Memory B cell (primary cell): ENCODE data around the gene B4GALT2.

Experiments
- ATAC-seq: fragments of 150-1000 bp; cut with Tn5 transposase; 2 replicates; pipeline ENCODE4 v1.10.0; 2021; ENCODE audit warnings: low read depth, mild to moderate bottlenecking, moderate library complexity
- DNase-seq, 2 donors: peaks; one replicate each; pipeline ENCODE4 v3.0.0; 2022; ENCODE audit warnings: low spot score in 2 of 2
- H3K27ac Mint-ChIP-seq: one replicate; pipeline ENCODE4 v1.8.0; 2022; ENCODE audit warnings: mild to moderate bottlenecking, moderate library complexity, mixed read lengths
- H3K27me3 Mint-ChIP-seq: one replicate; pipeline ENCODE4 v1.8.0; 2022; ENCODE audit warnings: mixed read lengths
- H3K36me3 Mint-ChIP-seq: one replicate; pipeline ENCODE4 v1.8.0; 2022; ENCODE audit warnings: mild to moderate bottlenecking, mixed read lengths
- H3K4me1 Mint-ChIP-seq: one replicate; pipeline ENCODE4 v1.8.0; 2022; ENCODE audit warnings: mixed read lengths
- H3K4me3 Mint-ChIP-seq: one replicate; pipeline ENCODE4 v1.8.0; 2022; ENCODE audit warnings: mild to moderate bottlenecking, moderate library complexity, mixed read lengths
- H3K9me3 Mint-ChIP-seq: one replicate; pipeline ENCODE4 v1.8.0; 2022; ENCODE audit warnings: mixed read lengths

The B4GALT2 gene

GRCh38 chr1:44008259-44008658 lies 29.2 kb downstream of the B4GALT2 start:
- H3K27me3 Mint-ChIP-seq = no peaks in the 10 kb centered on the region
- no peak overlapping the region for H3K27ac Mint-ChIP-seq
- H3K4me3 Mint-ChIP-seq = no peak overlapping the region
- ATAC-seq (no peak), DNase-seq (no peak)
- no peaks in the 10 kb centered on the region for H3K36me3 Mint-ChIP-seq
- H3K4me1 Mint-ChIP-seq = peaks cover 2% of the 10 kb centered on the region
- no peaks in the 10 kb centered on the region for H3K9me3 Mint-ChIP-seq

- Mint-ChIP-seq H3K36me3 (no peaks in the 10 kb centered on the region), H3K4me1 (no peaks in the 10 kb centered on the region), H3K9me3 (no peaks in the 10 kb centered on the region), H3K4me3 (no peak overlapping the region), H3K27me3 (peaks cover 4% of the 10 kb centered on the region), H3K27ac (no peak overlapping the region)
- DNase-seq (no peak), ATAC-seq (no peak)
Measured at GRCh38 chr1:44010935-44011471, 32.0 kb downstream of the B4GALT2 start.

GRCh38 chr1:44012404-44012803 lies 33.4 kb downstream of the B4GALT2 start:
- no peaks in the 10 kb centered on the region for H3K9me3 Mint-ChIP-seq
- DNase-seq (no peak), ATAC-seq (no peak)
- no peak overlapping the region for H3K27ac Mint-ChIP-seq
- H3K36me3 Mint-ChIP-seq = no peaks in the 10 kb centered on the region
- no peaks in the 10 kb centered on the region for H3K4me1 Mint-ChIP-seq
- H3K27me3 Mint-ChIP-seq = peaks cover 4% of the 10 kb centered on the region
- H3K4me3 Mint-ChIP-seq = no peak overlapping the region

GRCh38 chr1:44012941-44013609 lies 34.1 kb downstream of the B4GALT2 start:
- H3K4me3 Mint-ChIP-seq = no peak overlapping the region
- H3K27me3 Mint-ChIP-seq = peaks cover 4% of the 10 kb centered on the region
- H3K27ac Mint-ChIP-seq = no peak overlapping the region
- no peaks in the 10 kb centered on the region for H3K9me3 Mint-ChIP-seq
- H3K4me1 Mint-ChIP-seq = no peaks in the 10 kb centered on the region
- ATAC-seq (no peak), DNase-seq (no peak)
- H3K36me3 Mint-ChIP-seq = no peaks in the 10 kb centered on the region

GRCh38 chr1:44013949-44014348 lies 34.9 kb downstream of the B4GALT2 start:
- no peaks in the 10 kb centered on the region for H3K9me3 Mint-ChIP-seq
- no peak for ATAC-seq
- H3K27ac Mint-ChIP-seq = no peak overlapping the region
- H3K36me3 Mint-ChIP-seq = no peaks in the 10 kb centered on the region
- H3K27me3 Mint-ChIP-seq = peaks cover 4% of the 10 kb centered on the region
- no peaks in the 10 kb centered on the region for H3K4me1 Mint-ChIP-seq
- no peak overlapping the region for H3K4me3 Mint-ChIP-seq
- DNase-seq = no peak

- no peak overlapping the region for H3K27ac Mint-ChIP-seq
- H3K4me1 Mint-ChIP-seq = no peaks in the 10 kb centered on the region
- H3K27me3 Mint-ChIP-seq = peaks cover 4% of the 10 kb centered on the region
- ATAC-seq = no peak
- H3K4me3 Mint-ChIP-seq = no peak overlapping the region
- H3K9me3 Mint-ChIP-seq = no peaks in the 10 kb centered on the region
- H3K36me3 Mint-ChIP-seq = no peaks in the 10 kb centered on the region
- no peak for DNase-seq
Measured at GRCh38 chr1:44014365-44015104, 35.5 kb downstream of the B4GALT2 start.

GRCh38 chr1:44015206-44015605 lies 36.2 kb downstream of the B4GALT2 start:
- Mint-ChIP-seq H3K4me1 (no peaks in the 10 kb centered on the region), H3K9me3 (no peaks in the 10 kb centered on the region), H3K36me3 (no peaks in the 10 kb centered on the region), H3K4me3 (no peak overlapping the region), H3K27me3 (peaks cover 4% of the 10 kb centered on the region), H3K27ac (no peak overlapping the region)
- DNase-seq = no peak
- no peak for ATAC-seq

- no peak overlapping the region for H3K27ac Mint-ChIP-seq
- ATAC-seq (no peak), DNase-seq (no peak)
- H3K27me3 Mint-ChIP-seq = peaks cover 4% of the 10 kb centered on the region
- no peaks in the 10 kb centered on the region for H3K9me3 Mint-ChIP-seq
- no peaks in the 10 kb centered on the region for H3K4me1 Mint-ChIP-seq
- H3K4me3 Mint-ChIP-seq = no peak overlapping the region
- no peaks in the 10 kb centered on the region for H3K36me3 Mint-ChIP-seq
Measured at GRCh38 chr1:44016041-44016889, 37.3 kb downstream of the B4GALT2 start.

- no peak for ATAC-seq
- Mint-ChIP-seq H3K27me3 (peaks cover 4% of the 10 kb centered on the region), H3K4me3 (no peak overlapping the region), H3K9me3 (no peaks in the 10 kb centered on the region), H3K36me3 (no peaks in the 10 kb centered on the region), H3K4me1 (no peaks in the 10 kb centered on the region), H3K27ac (no peak overlapping the region)
- DNase-seq = no peak
Measured at GRCh38 chr1:44016890-44017400, 37.9 kb downstream of the B4GALT2 start.

GRCh38 chr1:44019466-44019948 lies 40.5 kb downstream of the B4GALT2 start:
- ATAC-seq (no peak), DNase-seq (no peak)
- H3K27me3 Mint-ChIP-seq = no peaks in the 10 kb centered on the region
- no peaks in the 10 kb centered on the region for H3K9me3 Mint-ChIP-seq
- no peaks in the 10 kb centered on the region for H3K36me3 Mint-ChIP-seq
- peaks cover 2% of the 10 kb centered on the region for H3K4me1 Mint-ChIP-seq
- H3K4me3 Mint-ChIP-seq = no peak overlapping the region
- no peak overlapping the region for H3K27ac Mint-ChIP-seq

GRCh38 chr1:44020464-44020863 lies 41.5 kb downstream of the B4GALT2 start:
- ATAC-seq = no peak

GRCh38 chr1:44021156-44021555 lies 42.1 kb downstream of the B4GALT2 start:
- Mint-ChIP-seq H3K9me3 (no peaks in the 10 kb centered on the region), H3K4me3 (no peak overlapping the region), H3K27ac (no peak overlapping the region), H3K27me3 (no peaks in the 10 kb centered on the region), H3K36me3 (no peaks in the 10 kb centered on the region), H3K4me1 (peaks cover 14% of the 10 kb centered on the region)
- no peak for DNase-seq
- ATAC-seq = no peak

More at GRCh38 chr1:44020464-44020863, 41.5 kb downstream of the B4GALT2 start:
- Mint-ChIP-seq H3K27me3 (no peaks in the 10 kb centered on the region), H3K36me3 (no peaks in the 10 kb centered on the region), H3K27ac (no peak overlapping the region), H3K9me3 (no peaks in the 10 kb centered on the region), H3K4me3 (no peak overlapping the region), H3K4me1 (peaks cover 9% of the 10 kb centered on the region)
- no peak for DNase-seq

GRCh38 chr1:44021581-44022321 lies 42.7 kb downstream of the B4GALT2 start:
- H3K4me3 Mint-ChIP-seq = no peak overlapping the region
- H3K27me3 Mint-ChIP-seq = no peaks in the 10 kb centered on the region
- DNase-seq (no peak), ATAC-seq (no peak)
- no peaks in the 10 kb centered on the region for H3K9me3 Mint-ChIP-seq
- no peaks in the 10 kb centered on the region for H3K36me3 Mint-ChIP-seq
- no peak overlapping the region for H3K27ac Mint-ChIP-seq
- peaks cover 15% of the 10 kb centered on the region for H3K4me1 Mint-ChIP-seq
